Vagina (tissue), 2 donors: ENCODE data around the gene CENPT. TPM values are rescaled to one million over a fixed set of nuclear protein-coding genes. Genes with fewer than 3 reads are reported as not detected.

ENCODE experiments used
- DNase-seq, 2 donors: peaks; one replicate each; pipeline ENCODE4 v3.0.0-alpha.2; 2017; ENCODE audit errors: extremely low spot score in 2 of 2
- H3K27ac ChIP-seq: fragments of 200-600 bp; sonication (generic); one replicate; pipeline ENCODE4 v1.5.1; 2019
- H3K27me3 ChIP-seq: fragments of 200-600 bp; sonication (generic); one replicate; pipeline ENCODE4 v1.5.1; 2019
- H3K36me3 ChIP-seq, 2 donors: fragments of 200-600 bp; sonication (generic); one replicate each; pipeline ENCODE4 v1.5.1; 2017 to 2019
- H3K4me1 ChIP-seq: fragments of 200-600 bp; sonication (generic); one replicate; pipeline ENCODE4 v1.5.1; 2019
- H3K4me3 ChIP-seq, 2 donors: fragments of 200-600 bp; sonication (generic); 1 replicate in 1 of 2; 2 replicates in 1 of 2; pipeline ENCODE4 v1.5.1; 2016 to 2019
- H3K9me3 ChIP-seq: fragments of 200-600 bp; sonication (generic); one replicate; pipeline ENCODE4 v1.5.1; 2019
- CTCF ChIP-seq, 3 experiments: fragments of 450-650 bp in 2 of 3; fragments of 200-600 bp in 1 of 3; sonication (generic) in 1 of 3; IDR thresholded peaks; one replicate each; pipeline ENCODE4 v1.5.1; 2017 to 2019; ENCODE audit warnings: antibody characterized with exemption in 3 of 3, mild to moderate bottlenecking in 2 of 3, moderate library complexity in 2 of 3
- POLR2A ChIP-seq, 2 donors: fragments of 450-650 bp; IDR thresholded peaks; one replicate each; pipeline ENCODE4 v1.6.1; 2017; ENCODE audit warnings: antibody characterized with exemption in 2 of 2, mild to moderate bottlenecking in 2 of 2, moderate library complexity in 2 of 2
- POLR2AphosphoS5 ChIP-seq, 2 donors: sonication (generic); formaldehyde crosslinking; IDR thresholded peaks; one replicate each; pipeline ENCODE4 v1.9.0; 2017; ENCODE audit warnings: antibody characterized with exemption in 2 of 2, mild to moderate bottlenecking in 2 of 2, low read depth in 1 of 2; ENCODE audit not compliant: insufficient read depth in 1 of 2
- intact Hi-C: fragments of 100-400 bp; cut with DNase I; formaldehyde crosslinking; loops from one replicate; pipeline ENCODE4 v1.15.1; 2023
- total RNA-seq: library from RNA; depleted of rRNA; stranded (reverse); fragments of >200 nt; gene quantifications from one replicate; pipeline ENCODE4 v1.2.3, GENCODE V29; 2016

Gene CENPT
- total RNA-seq, 1 donor from 2014 or later: 57.7 TPM

GRCh38 chr16:67844497-67844896 lies 3.0 kb downstream of the CENPT start:
- TF ChIP-seq CTCF (IDR thresholded peaks at IDR 0.05) (no peak), POLR2AphosphoS5 (IDR thresholded peaks at IDR 0.05; ENCODE audit: insufficient read depth in 1 of 2, low read depth in 1 of 2) (no peak), POLR2A (IDR thresholded peaks at IDR 0.05) (no peak)
- Histone ChIP-seq H3K36me3 (no peaks in the 10 kb centered on the region), H3K27ac (peak overlapping the region; percentile 100), H3K4me3 (peak overlapping the region; percentile 16 to 64), H3K4me1 (peaks cover 66% of the 10 kb centered on the region), H3K27me3 (no peaks in the 10 kb centered on the region), H3K9me3 (no peaks in the 10 kb centered on the region)
- intact Hi-C loops: no loop called here
- DNase-seq: no peak

DNA sequence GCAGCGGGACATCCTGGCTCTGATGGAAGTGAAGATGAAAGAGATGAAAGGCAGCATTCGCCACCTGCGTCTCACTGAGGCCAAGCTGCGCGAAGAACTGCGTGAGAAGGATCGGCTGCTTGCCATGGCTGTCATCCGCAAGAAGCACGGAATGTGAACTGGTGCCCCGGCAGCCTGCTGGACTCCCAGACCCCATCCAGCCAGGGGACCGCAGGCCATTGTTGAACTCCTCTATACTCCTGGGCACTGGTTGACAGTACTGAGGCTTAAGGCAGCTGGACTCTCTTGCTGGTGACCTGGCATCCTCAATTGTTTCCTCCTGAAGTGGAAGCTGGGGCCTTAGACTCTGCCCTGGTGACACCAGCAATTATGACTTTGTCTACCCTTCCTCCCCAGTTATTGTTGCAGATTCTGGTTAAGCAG lies 4.1 kb downstream of the CENPT start:
- DNase-seq: no peak
- Histone ChIP-seq H3K36me3 (no peaks in the 10 kb centered on the region), H3K9me3 (no peaks in the 10 kb centered on the region), H3K4me1 (peaks cover 54% of the 10 kb centered on the region), H3K27ac (peak overlapping the region; percentile 100), H3K4me3 (peak overlapping the region; percentile 64 to 72), H3K27me3 (no peaks in the 10 kb centered on the region)
- intact Hi-C loops: no loop called here
- TF ChIP-seq POLR2A (IDR thresholded peaks at IDR 0.05): no peak
- TF ChIP-seq POLR2AphosphoS5 (IDR thresholded peaks at IDR 0.05; ENCODE audit: insufficient read depth in 1 of 2, low read depth in 1 of 2): no peak
- TF ChIP-seq CTCF (IDR thresholded peaks at IDR 0.05): no peak

DNA sequence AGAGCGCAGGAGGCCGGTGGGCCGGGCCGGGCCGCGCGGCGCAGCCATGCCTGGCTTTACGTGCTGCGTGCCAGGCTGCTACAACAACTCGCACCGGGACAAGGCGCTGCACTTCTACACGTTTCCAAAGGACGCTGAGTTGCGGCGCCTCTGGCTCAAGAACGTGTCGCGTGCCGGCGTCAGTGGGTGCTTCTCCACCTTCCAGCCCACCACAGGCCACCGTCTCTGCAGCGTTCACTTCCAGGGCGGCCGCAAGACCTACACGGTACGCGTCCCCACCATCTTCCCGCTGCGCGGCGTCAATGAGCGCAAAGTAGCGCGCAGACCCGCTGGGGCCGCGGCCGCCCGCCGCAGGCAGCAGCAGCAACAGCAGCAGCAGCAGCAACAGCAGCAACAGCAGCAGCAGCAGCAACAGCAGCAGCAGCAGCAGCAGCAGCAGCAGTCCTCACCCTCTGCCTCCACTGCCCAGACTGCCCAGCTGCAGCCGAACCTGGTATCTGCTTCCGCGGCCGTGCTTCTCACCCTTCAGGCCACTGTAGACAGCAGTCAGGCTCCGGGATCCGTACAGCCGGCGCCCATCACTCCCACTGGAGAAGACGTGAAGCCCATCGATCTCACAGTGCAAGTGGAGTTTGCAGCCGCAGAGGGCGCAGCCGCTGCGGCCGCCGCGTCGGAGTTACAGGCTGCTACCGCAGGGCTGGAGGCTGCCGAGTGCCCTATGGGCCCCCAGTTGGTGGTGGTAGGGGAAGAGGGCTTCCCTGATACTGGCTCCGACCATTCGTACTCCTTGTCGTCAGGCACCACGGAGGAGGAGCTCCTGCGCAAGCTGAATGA lies 4.8 kb downstream of the CENPT start:
- no peaks in the 10 kb centered on the region for H3K36me3 ChIP-seq
- intact Hi-C loops: no loop called here
- H3K4me3 ChIP-seq: peak overlapping the region; percentile 64 to 72
- H3K4me1 ChIP-seq: peaks cover 48% of the 10 kb centered on the region
- no peaks in the 10 kb centered on the region for H3K9me3 ChIP-seq
- DNase-seq: no peak
- H3K27ac ChIP-seq: peak overlapping the region; percentile 100
- TF ChIP-seq POLR2AphosphoS5 (IDR thresholded peaks at IDR 0.05; ENCODE audit: insufficient read depth in 1 of 2, low read depth in 1 of 2) (no peak), POLR2A (IDR thresholded peaks at IDR 0.05) (no peak), CTCF (IDR thresholded peaks at IDR 0.05) (no peak)
- H3K27me3 ChIP-seq: no peaks in the 10 kb centered on the region

- H3K36me3 ChIP-seq: no peaks in the 10 kb centered on the region
- H3K27me3 ChIP-seq: no peaks in the 10 kb centered on the region
- peaks cover 42% of the 10 kb centered on the region for H3K4me1 ChIP-seq
- no peaks in the 10 kb centered on the region for H3K9me3 ChIP-seq
- H3K27ac ChIP-seq: peak within 1 kb of the TSS; percentile 100
- peak in 1 of 2 donors; percentile 96 for DNase-seq
- peak within 1 kb of the TSS; percentile 64 to 72 for H3K4me3 ChIP-seq
- peak; percentile 81 to 87 for TF ChIP-seq POLR2AphosphoS5 (IDR thresholded peaks at IDR 0.05; ENCODE audit: insufficient read depth in 1 of 2, low read depth in 1 of 2)
- peak in 1 of 2 donors; percentile 72 for TF ChIP-seq POLR2A (IDR thresholded peaks at IDR 0.05)
- peak; percentile 58 to 94 (median 77) for TF ChIP-seq CTCF (IDR thresholded peaks at IDR 0.05)
- intact Hi-C loops: no loop called here
These were observed 5.5 kb downstream of the CENPT start, which contains the start of gene THAP11 for GRCh38 chr16:67841816-67842508. TSS of gene THAP11 (plus strand) at chr16:67842320. CDS start at chr16:67842555, 235 bp downstream.
